Parathyroid adenoma (tissue), 2 donors: ENCODE data around the gene VPS41.

Source experiments
- H2AFZ ChIP-seq: fragments of 300-600 bp; sonication (generic); one replicate; pipeline ENCODE4 v1.7.0; 2017; ENCODE audit warnings: antibody characterized with exemption, mild to moderate bottlenecking
- H3K27ac ChIP-seq: fragments of 300-600 bp; sonication (generic); one replicate; pipeline ENCODE4 v1.7.0; 2017
- H3K27me3 ChIP-seq: fragments of 300-600 bp; sonication (generic); one replicate; pipeline ENCODE4 v1.7.0; 2017; ENCODE audit warnings: low read length; ENCODE audit not compliant: control insufficient read depth, insufficient read depth
- H3K36me3 ChIP-seq: fragments of 300-600 bp; sonication (generic); one replicate; pipeline ENCODE4 v1.7.0; 2017; ENCODE audit warnings: low read length; ENCODE audit not compliant: control insufficient read depth, insufficient read depth
- H3K4me1 ChIP-seq: fragments of 300-600 bp; sonication (generic); one replicate; pipeline ENCODE4 v1.7.0; 2017; ENCODE audit warnings: control low read depth
- H3K4me2 ChIP-seq: fragments of 300-600 bp; sonication (generic); one replicate; pipeline ENCODE4 v1.7.0; 2017; ENCODE audit warnings: low read length
- H3K4me3 ChIP-seq: fragments of 300-600 bp; sonication (generic); one replicate; pipeline ENCODE4 v1.7.0; 2017; ENCODE audit warnings: low read depth, low read length
- H3K79me2 ChIP-seq: fragments of 300-600 bp; sonication (generic); one replicate; pipeline ENCODE4 v1.7.0; 2017; ENCODE audit warnings: control low read depth
- H3K9ac ChIP-seq: fragments of 300-600 bp; sonication (generic); one replicate; pipeline ENCODE4 v1.7.0; 2017; ENCODE audit warnings: mild to moderate bottlenecking
- H3K9me3 ChIP-seq: fragments of 300-600 bp; sonication (generic); one replicate; pipeline ENCODE4 v1.7.0; 2017; ENCODE audit warnings: low read length; ENCODE audit not compliant: control insufficient read depth
- CTCF ChIP-seq: fragments of 300-600 bp; sonication (generic); IDR thresholded peaks from one replicate; pipeline ENCODE4 v1.7.0; 2017; ENCODE audit warnings: antibody characterized with exemption, mild to moderate bottlenecking
- donor health status: primary hyperparathyroidism.

VPS41 gene

GRCh38 chr7:38929460-38930171 lies 20.6 kb upstream of the VPS41 start:
- Histone ChIP-seq H3K27ac (no peak overlapping the region), H3K27me3 (no peaks in the 10 kb centered on the region), H3K9ac (no peak overlapping the region), H3K79me2 (no peaks in the 10 kb centered on the region), H3K4me2 (no peak overlapping the region), H3K4me1 (no peaks in the 10 kb centered on the region), H3K9me3 (no peaks in the 10 kb centered on the region), H2AFZ (no peak overlapping the region), H3K36me3 (no peaks in the 10 kb centered on the region), H3K4me3 (no peak overlapping the region)
- no peak for TF ChIP-seq CTCF

- H3K4me3 ChIP-seq, result no peak overlapping the region
- no peaks in the 10 kb centered on the region for H3K27me3 ChIP-seq
- TF ChIP-seq CTCF, result no peak
Observed at GRCh38 chr7:38928506-38928905, 19.5 kb upstream of the VPS41 start.

GRCh38 chr7:38927751-38928150 lies 18.8 kb upstream of the VPS41 start:
- H3K27me3 ChIP-seq, result no peaks in the 10 kb centered on the region
- no peaks in the 10 kb centered on the region for H3K4me1 ChIP-seq
- no peak overlapping the region for H2AFZ ChIP-seq
- no peak overlapping the region for H3K27ac ChIP-seq
- H3K9ac ChIP-seq, result no peak overlapping the region
- H3K4me3 ChIP-seq, result no peak overlapping the region
- H3K79me2 ChIP-seq, result no peaks in the 10 kb centered on the region
- H3K9me3 ChIP-seq, result no peaks in the 10 kb centered on the region
- TF ChIP-seq CTCF, result no peak
- no peak overlapping the region for H3K4me2 ChIP-seq
- no peaks in the 10 kb centered on the region for H3K36me3 ChIP-seq

More at GRCh38 chr7:38928506-38928905, 19.5 kb upstream of the VPS41 start:
- H3K79me2 ChIP-seq, result no peaks in the 10 kb centered on the region
- H2AFZ ChIP-seq, result no peak overlapping the region
- no peak overlapping the region for H3K4me2 ChIP-seq
- H3K27ac ChIP-seq, result no peak overlapping the region
- H3K9me3 ChIP-seq, result no peaks in the 10 kb centered on the region
- H3K9ac ChIP-seq, result no peak overlapping the region
- H3K36me3 ChIP-seq, result no peaks in the 10 kb centered on the region
- H3K4me1 ChIP-seq, result no peaks in the 10 kb centered on the region

- TF ChIP-seq CTCF, result no peak
- H3K9me3 ChIP-seq, result no peaks in the 10 kb centered on the region
- H3K79me2 ChIP-seq, result no peaks in the 10 kb centered on the region
- H2AFZ ChIP-seq, result no peak overlapping the region
- no peak overlapping the region for H3K4me2 ChIP-seq
- H3K9ac ChIP-seq, result no peak overlapping the region
- H3K27ac ChIP-seq, result no peak overlapping the region
- H3K4me1 ChIP-seq, result no peaks in the 10 kb centered on the region
- H3K27me3 ChIP-seq, result no peaks in the 10 kb centered on the region
- H3K36me3 ChIP-seq, result no peaks in the 10 kb centered on the region
- no peak overlapping the region for H3K4me3 ChIP-seq
Observed at GRCh38 chr7:38920731-38921130, 11.7 kb upstream of the VPS41 start.

- H3K27ac ChIP-seq, result no peak overlapping the region
- H3K4me2 ChIP-seq, result no peak overlapping the region
- no peaks in the 10 kb centered on the region for H3K79me2 ChIP-seq
- H3K27me3 ChIP-seq, result no peaks in the 10 kb centered on the region
- H3K9ac ChIP-seq, result no peak overlapping the region
- TF ChIP-seq CTCF, result no peak
- H3K9me3 ChIP-seq, result no peaks in the 10 kb centered on the region
- no peaks in the 10 kb centered on the region for H3K4me1 ChIP-seq
- H2AFZ ChIP-seq, result no peak overlapping the region
- no peak overlapping the region for H3K4me3 ChIP-seq
- H3K36me3 ChIP-seq, result no peaks in the 10 kb centered on the region
Observed at GRCh38 chr7:38916396-38916795, 7.4 kb upstream of the VPS41 start.
